OCI-LY1 (cell line): ENCODE data around the gene RNU2-1.
"Not testable (repeated sequence)": the region's sequence is repeated elsewhere in the genome, so short reads cannot be mapped to it uniquely, and the experiment has no call there.

ENCODE experiments used
- H2AFZ ChIP-seq: fragments of 200-600 bp; sonication (generic), shearing (Covaris generic); 2 replicates; pipeline ENCODE4 v1.6.0; 2014; ENCODE audit warnings: antibody characterized with exemption, mild to moderate bottlenecking, low read length
- H3F3A ChIP-seq: fragments of 200-600 bp; sonication (generic), shearing (Covaris generic); 2 replicates; pipeline ENCODE4 v1.6.0; 2014; ENCODE audit warnings: mild to moderate bottlenecking, antibody characterized with exemption, low read length, moderate library complexity; ENCODE audit not compliant: insufficient read depth
- H3K27ac ChIP-seq: fragments of 200-600 bp; sonication (generic); 2 replicates; pipeline ENCODE4 v1.5.1; 2014; ENCODE audit warnings: low read length, mixed run types, mild to moderate bottlenecking, low read depth; ENCODE audit not compliant: poor library complexity, severe bottlenecking
- H3K27me3 ChIP-seq: fragments of 200-600 bp; sonication (generic); 2 replicates; pipeline ENCODE4 v1.6.0; 2014; ENCODE audit warnings: antibody characterized with exemption, mild to moderate bottlenecking, low read length, moderate library complexity; ENCODE audit not compliant: insufficient read depth
- H3K36me3 ChIP-seq: fragments of 200-600 bp; sonication (generic); 2 replicates; pipeline ENCODE4 v1.6.1; 2014; ENCODE audit warnings: mild to moderate bottlenecking, antibody characterized with exemption, low read length, moderate library complexity, mixed read lengths; ENCODE audit not compliant: insufficient read depth
- H3K4me1 ChIP-seq: fragments of 200-600 bp; sonication (generic); 2 replicates; pipeline ENCODE4 v1.5.1; 2014; ENCODE audit warnings: mild to moderate bottlenecking, low read length, moderate library complexity; ENCODE audit not compliant: insufficient read depth, severe bottlenecking
- H3K4me2 ChIP-seq: fragments of 200-600 bp; sonication (generic), shearing (Covaris generic); 2 replicates; pipeline ENCODE4 v1.6.1; 2014; ENCODE audit warnings: low read length
- H3K4me3 ChIP-seq: fragments of 200-600 bp; sonication (generic); 2 replicates; pipeline ENCODE4 v1.5.1; 2014; ENCODE audit warnings: low read length, low read depth, mild to moderate bottlenecking, mixed read lengths; ENCODE audit not compliant: poor library complexity, severe bottlenecking
- H3K79me2 ChIP-seq: fragments of 200-600 bp; shearing (Covaris generic); 2 replicates; pipeline ENCODE4 v1.6.1; 2016; ENCODE audit warnings: mixed run types, low read length, mixed read lengths; ENCODE audit not compliant: insufficient read depth
- H3K9ac ChIP-seq: fragments of 200-600 bp; sonication (generic), shearing (Covaris generic); 2 replicates; pipeline ENCODE4 v1.6.1; 2014; ENCODE audit warnings: mild to moderate bottlenecking, low read length, mixed read lengths
- H3K9me2 ChIP-seq: fragments of 200-600 bp; sonication (generic), shearing (Covaris generic); 2 replicates; pipeline ENCODE4 v1.6.1; 2014; ENCODE audit warnings: low read depth, mild to moderate bottlenecking, low read length, mixed read lengths
- H3K9me3 ChIP-seq: fragments of 200-600 bp; shearing (Covaris generic); 2 replicates; pipeline ENCODE4 v1.6.1; 2014; ENCODE audit warnings: low read length, mixed read lengths
- H4K20me1 ChIP-seq: fragments of 200-600 bp; sonication (generic), shearing (Covaris generic); 2 replicates; pipeline ENCODE4 v1.6.0; 2016; ENCODE audit warnings: mild to moderate bottlenecking, low read length; ENCODE audit not compliant: insufficient read depth
- CTCF ChIP-seq: fragments of 200-600 bp; sonication (generic), shearing (Covaris generic); IDR thresholded peaks from 2 replicates; pipeline ENCODE4 v1.5.1; 2017; ENCODE audit warnings: mild to moderate bottlenecking, antibody characterized with exemption, low read length, moderate library complexity, mixed read lengths
- EZH2 ChIP-seq: fragments of 200-600 bp; sonication (generic), shearing (Covaris generic); IDR thresholded peaks from 2 replicates; pipeline ENCODE4 v1.8.0; 2017; ENCODE audit warnings: borderline replicate concordance, mixed run types, mild to moderate bottlenecking, antibody characterized with exemption, low read length, moderate library complexity, mixed read lengths

Gene RNU2-1

DNA sequence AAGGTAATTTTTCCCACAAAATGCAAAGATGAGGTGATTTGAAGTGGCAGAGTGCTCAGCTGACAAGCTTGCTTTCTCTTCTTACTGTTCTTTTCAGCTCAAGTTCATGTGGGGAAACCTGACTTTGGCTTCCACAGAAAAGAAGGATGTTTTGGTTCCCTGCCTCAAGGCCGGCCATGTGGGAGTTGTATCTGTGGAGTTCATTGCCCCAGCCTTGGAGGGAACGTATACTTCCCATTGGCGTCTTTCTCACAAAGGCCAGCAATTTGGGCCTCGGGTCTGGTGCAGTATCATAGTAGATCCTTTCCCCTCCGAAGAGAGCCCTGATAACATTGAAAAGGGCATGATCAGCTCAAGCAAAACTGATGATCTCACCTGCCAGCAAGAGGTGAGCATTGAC is 40.5 kb downstream of the RNU2-1 start:
- no peak overlapping the region for H3K9ac ChIP-seq
- H3K4me2 ChIP-seq = no peak overlapping the region
- H2AFZ ChIP-seq = no peak overlapping the region
- TF ChIP-seq CTCF (no peak), EZH2 (no peak)
- no peaks in the 10 kb centered on the region for H3K9me2 ChIP-seq
- H3K9me3 ChIP-seq = no peaks in the 10 kb centered on the region
- H3K27ac ChIP-seq = no peak overlapping the region
- no peaks in the 10 kb centered on the region for H3K27me3 ChIP-seq
- peaks cover 82% of the 10 kb centered on the region for H3K36me3 ChIP-seq
- no peaks in the 10 kb centered on the region for H3F3A ChIP-seq
- no peaks in the 10 kb centered on the region for H3K79me2 ChIP-seq
- H3K4me3 ChIP-seq = no peak overlapping the region
- no peaks in the 10 kb centered on the region for H4K20me1 ChIP-seq
- no peaks in the 10 kb centered on the region for H3K4me1 ChIP-seq

DNA sequence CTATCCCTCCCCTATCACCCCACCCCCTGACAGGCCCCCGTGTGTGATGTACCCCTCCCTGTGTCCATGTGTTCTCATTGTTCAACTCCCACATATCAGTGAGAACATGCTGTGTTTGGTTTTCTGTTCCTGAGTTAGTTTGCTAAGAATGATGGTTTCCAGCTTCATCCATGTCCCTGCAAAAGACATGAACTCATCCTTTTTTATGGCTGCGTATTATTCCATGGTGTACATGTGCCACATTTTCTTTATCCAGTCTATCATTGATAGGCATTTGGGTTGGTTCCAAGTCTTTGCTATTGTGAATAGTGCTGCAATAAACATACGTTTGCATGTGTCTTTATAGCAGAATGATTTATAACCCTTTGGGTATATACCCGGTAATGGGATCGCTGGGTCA is 47.1 kb downstream of the RNU2-1 start:
- H3K9ac ChIP-seq, H3K4me1 ChIP-seq, H3K4me2 ChIP-seq, H2AFZ ChIP-seq, H3K9me2 ChIP-seq, H3K79me2 ChIP-seq, H3K27ac ChIP-seq, H3K4me3 ChIP-seq, H3F3A ChIP-seq, H3K27me3 ChIP-seq, H4K20me1 ChIP-seq, H3K9me3 ChIP-seq: not testable (repeated sequence)
- peaks cover 43% of the 10 kb centered on the region for H3K36me3 ChIP-seq

DNA sequence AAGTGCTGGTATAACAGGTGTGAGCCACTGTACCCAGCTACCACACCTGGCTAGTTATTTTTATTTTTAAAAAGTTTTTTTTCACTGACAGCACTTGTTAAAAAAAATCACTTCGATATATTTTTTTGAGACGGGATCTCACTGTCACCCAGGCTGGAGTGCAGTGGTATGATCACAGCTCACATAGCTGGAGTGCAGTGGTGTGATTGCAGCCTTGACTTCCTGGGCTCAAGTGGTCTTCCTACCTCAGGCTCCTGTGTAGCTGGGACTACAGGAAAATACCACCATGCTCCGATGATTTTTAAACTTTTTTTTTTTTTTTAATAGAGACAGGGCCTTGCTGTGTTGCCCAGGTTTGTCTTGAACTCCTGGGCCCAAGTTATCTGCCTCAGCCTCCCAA is 49.9 kb downstream of the RNU2-1 start:
- Histone ChIP-seq H3K4me1 (no peaks in the 10 kb centered on the region), H3K27me3 (no peaks in the 10 kb centered on the region), H3F3A (no peaks in the 10 kb centered on the region), H3K27ac (no peak overlapping the region), H3K9ac (no peak overlapping the region), H3K4me3 (no peak overlapping the region), H3K4me2 (no peak overlapping the region), H3K36me3 (peaks cover 36% of the 10 kb centered on the region), H3K9me3 (no peaks in the 10 kb centered on the region), H3K79me2 (no peaks in the 10 kb centered on the region), H4K20me1 (no peaks in the 10 kb centered on the region), H2AFZ (no peak overlapping the region), H3K9me2 (no peaks in the 10 kb centered on the region)
- TF ChIP-seq EZH2 = no peak
- no peak for TF ChIP-seq CTCF
